Measurements from ENCODE around the gene EBLN2.

The EBLN2 gene

DNA sequence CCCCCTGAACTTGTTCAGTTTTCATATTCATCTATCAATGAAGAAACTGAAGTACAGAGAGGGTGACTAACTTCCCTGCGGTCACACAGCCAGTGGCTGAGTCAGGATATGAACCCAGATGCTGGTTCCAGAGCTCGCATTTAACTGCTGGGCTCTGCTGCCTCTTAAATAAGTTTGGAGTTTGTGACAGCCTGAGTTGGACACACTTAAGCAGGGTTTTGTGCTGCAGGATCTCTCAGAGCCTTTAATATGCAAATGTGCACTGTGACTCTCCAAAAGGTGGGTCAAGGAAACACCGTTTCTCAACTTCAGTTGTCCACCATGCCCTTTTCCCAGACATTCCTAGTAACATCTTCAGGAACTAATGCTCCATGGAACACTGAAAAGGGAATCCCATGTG lies 45.8 kb downstream of the EBLN2 start:
- no peak for DNase-seq (ENCODE audit: low read depth, low spot score)

DNA sequence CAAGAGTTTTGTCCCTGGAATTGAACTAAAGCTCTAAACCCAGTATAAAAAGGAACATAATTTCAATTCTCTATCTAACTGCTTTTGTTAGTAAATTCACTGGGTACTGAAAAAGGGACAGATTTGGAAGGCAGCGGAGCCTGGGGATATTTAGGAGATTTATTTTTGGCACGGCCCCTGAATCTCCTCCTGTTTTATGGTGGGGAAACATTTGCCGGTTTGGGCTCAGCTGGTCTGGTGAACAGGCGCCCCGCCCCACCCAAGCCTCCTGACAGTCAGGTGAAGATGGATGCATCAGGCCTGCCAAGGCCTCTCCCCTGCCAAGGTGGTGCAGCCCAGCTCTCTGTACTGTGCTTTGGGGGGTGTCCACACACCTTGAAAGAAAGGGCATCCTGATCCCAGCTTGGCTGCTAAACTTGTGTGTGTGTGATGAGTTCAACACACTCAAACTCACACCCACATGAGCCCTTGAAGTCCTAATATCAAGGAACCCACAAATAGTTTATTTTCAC lies 46.3 kb downstream of the EBLN2 start:
- DNase-seq (ENCODE audit: low read depth, low spot score) = no peak

DNA sequence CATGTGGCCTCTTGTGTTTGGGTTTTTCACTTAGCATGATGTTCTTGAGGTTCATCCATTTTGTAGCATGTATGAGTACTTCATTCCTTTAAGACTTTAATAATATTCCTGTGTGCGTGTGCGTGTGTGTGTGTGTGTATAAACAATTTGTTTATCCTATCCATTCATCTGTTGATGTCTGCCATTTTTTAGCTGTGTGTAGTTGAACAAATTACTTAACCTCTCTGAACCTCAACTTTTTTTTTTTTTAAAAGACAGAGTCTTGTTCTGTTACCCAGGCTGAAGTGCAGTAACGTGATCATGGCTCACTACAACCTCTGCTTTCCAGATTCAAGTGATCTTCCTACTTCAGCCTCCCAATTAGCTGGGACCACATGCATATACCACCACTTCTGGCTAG lies 47.3 kb downstream of the EBLN2 start:
- DNase-seq (ENCODE audit: low read depth, low spot score) = no peak

DNA sequence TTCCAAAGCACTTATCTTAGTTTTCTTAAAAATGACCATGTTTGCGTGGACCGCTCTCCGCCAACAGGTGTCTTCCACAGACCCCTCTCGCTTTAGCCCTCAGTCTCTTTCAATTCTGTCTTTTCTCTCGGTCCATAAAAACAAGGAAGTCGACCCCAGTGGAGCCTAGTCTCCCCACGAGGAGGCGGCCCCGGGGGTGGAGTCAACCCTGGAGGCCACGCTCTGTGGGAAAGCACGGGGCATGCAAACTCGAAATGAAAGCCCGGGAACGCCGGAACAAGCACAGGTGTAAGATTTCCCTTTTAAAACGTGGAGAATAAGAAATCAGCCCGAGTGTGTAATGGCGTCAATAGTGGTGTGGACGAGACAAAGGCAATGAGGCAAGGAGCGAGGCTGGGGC lies 49.1 kb downstream of the EBLN2 start:
- no peak for DNase-seq (ENCODE audit: low read depth, low spot score)
